GM10847 (cell line): ENCODE data around the gene PTK6.

ENCODE experiments used
- POLR2A ChIP-seq: IDR thresholded peaks from 2 replicates; pipeline ENCODE4 v1.6.1; 2011; ENCODE audit not compliant: insufficient read length; ENCODE audit errors: extremely low read depth

The PTK6 gene

GRCh38 chr20:63536997-63537524 is at the start of gene PTK6:
TSS of gene PTK6 (minus strand) at chr20:63537376. CDS start at chr20:63537314, 62 bp downstream.
- no peak for TF ChIP-seq POLR2A

GRCh38 chr20:63586797-63587196 is 49.6 kb upstream of the PTK6 start:
- TF ChIP-seq POLR2A = no peak

GRCh38 chr20:63585616-63586565 is 48.7 kb upstream of the PTK6 start:
- TF ChIP-seq POLR2A = no peak

- TF ChIP-seq POLR2A = no peak
Measured at GRCh38 chr20:63582382-63583063, 45.3 kb upstream of the PTK6 start.

GRCh38 chr20:63580796-63581461 is 43.8 kb upstream of the PTK6 start:
- no peak for TF ChIP-seq POLR2A

- no peak for TF ChIP-seq POLR2A
Measured at GRCh38 chr20:63579017-63579694, 42.0 kb upstream of the PTK6 start.

- TF ChIP-seq POLR2A = no peak
Measured at GRCh38 chr20:63578224-63579016, 41.2 kb upstream of the PTK6 start.

- TF ChIP-seq POLR2A = no peak
Measured at GRCh38 chr20:63577317-63577894, 40.2 kb upstream of the PTK6 start.

GRCh38 chr20:63576311-63576710 is 39.1 kb upstream of the PTK6 start:
- no peak for TF ChIP-seq POLR2A

GRCh38 chr20:63574829-63575743 is 37.9 kb upstream of the PTK6 start:
- no peak for TF ChIP-seq POLR2A

GRCh38 chr20:63574156-63574828 is 37.1 kb upstream of the PTK6 start, which contains the start of gene HELZ2:
TSS of gene HELZ2 (minus strand) at chr20:63574239. CDS start at chr20:63572385, 1,854 bp downstream.
- TF ChIP-seq POLR2A = peak; percentile 35

GRCh38 chr20:63573647-63574131 is 36.5 kb upstream of the PTK6 start:
- no peak for TF ChIP-seq POLR2A
